Transverse colon (tissue), 4 donors: Measurements from ENCODE around the gene ELAPOR2. TPM values are rescaled to one million over a fixed set of nuclear protein-coding genes. Genes with fewer than 3 reads are reported as not detected.

Experiments used
- DNase-seq: peaks from one replicate; pipeline ENCODE4 v3.0.0-alpha.2; 2019
- H3K27ac ChIP-seq, 4 donors: fragments of 200-600 bp; sonication (generic); 2 replicates each; pipeline ENCODE4 v1.5.1; 2016 to 2018; ENCODE audit warnings: inconsistent platforms in 4 of 4
- H3K27me3 ChIP-seq: fragments of 200-600 bp; sonication (generic); 2 replicates; pipeline ENCODE4 v1.5.1; 2017; ENCODE audit warnings: inconsistent platforms
- H3K36me3 ChIP-seq, 4 donors: fragments of 200-600 bp; sonication (generic); 2 replicates each; pipeline ENCODE4 v1.5.1; 2017 to 2019; ENCODE audit warnings: inconsistent platforms in 4 of 4
- H3K4me1 ChIP-seq, 4 donors: fragments of 200-600 bp; sonication (generic); 2 replicates each; pipeline ENCODE4 v1.5.1; 2017 to 2020; ENCODE audit warnings: inconsistent platforms in 4 of 4
- H3K4me3 ChIP-seq, 4 donors: fragments of 200-600 bp; sonication (generic); 1 replicate in 1 of 4; 2 replicates in 3 of 4; pipeline versions ENCODE4 v1.5.1 to v1.6.1; 2017 to 2019; ENCODE audit warnings: inconsistent platforms in 4 of 4
- H3K9me3 ChIP-seq, 2 donors: fragments of 200-600 bp; sonication (generic); 2 replicates each; pipeline ENCODE4 v1.5.1; 2017 to 2019; ENCODE audit warnings: inconsistent platforms in 2 of 2
- EP300 ChIP-seq: sonication (generic); formaldehyde crosslinking; IDR thresholded peaks from one replicate; pipeline ENCODE4 v1.6.1; 2017; ENCODE audit warnings: antibody characterized with exemption, low read depth
- POLR2A ChIP-seq: fragments of 450-650 bp; IDR thresholded peaks from one replicate; pipeline ENCODE4 v1.6.1; 2016; ENCODE audit warnings: antibody characterized with exemption, mild to moderate bottlenecking, moderate library complexity
- POLR2AphosphoS5 ChIP-seq, 3 donors: sonication (generic); formaldehyde crosslinking; IDR thresholded peaks; one replicate each; pipeline ENCODE4 v1.6.1; 2016; ENCODE audit warnings: antibody characterized with exemption in 3 of 3
- WGBS, 2 donors: methylation state at CpG; one replicate each; pipeline ENCODE4 v1.1.5; 2018; ENCODE audit warnings: low coverage in 1 of 2; 5-methylcytosine and 5-hydroxymethylcytosine counted together
- in situ Hi-C, 4 donors: fragments of 200-750 bp; cut with MboI; loops; one replicate each; pipeline versions ENCODE4 v1.15.0 to v1.15.1; 2017; ENCODE audit warnings: low sequenced_read_pairs in 3 of 4, low pct_ligation_motif_present in 1 of 4, low pct_unique_long_range_greater_than_20kb in 1 of 4
- intact Hi-C: fragments of 100-400 bp; cut with DNase I; formaldehyde crosslinking; loops from one replicate; pipeline ENCODE4 v1.15.1; 2023; ENCODE audit warnings: low total_unique reads
- total RNA-seq, 4 donors: library from RNA; depleted of rRNA; stranded (reverse); fragments of >200 nt; gene quantifications; one replicate each; pipeline ENCODE4 v1.1.0, GENCODE V29; 2016
- TF ChIP-seq, protein P1 (sequence below), 5 experiments: fragments of 200-600 bp in 3 of 5; fragments of 450-650 bp in 2 of 5; sonication (generic) in 3 of 5; IDR thresholded peaks; 1 replicate in 2 of 5; 2 replicates in 3 of 5; pipeline ENCODE4 v1.5.1; 2016 to 2017; ENCODE audit warnings: antibody characterized with exemption in 5 of 5, inconsistent platforms in 3 of 5, mild to moderate bottlenecking in 2 of 5, moderate library complexity in 1 of 5

ELAPOR2 gene
- total RNA-seq, 4 donors from 2014 or later: 10.6 to 28.1 (median 17.3) TPM

DNA sequence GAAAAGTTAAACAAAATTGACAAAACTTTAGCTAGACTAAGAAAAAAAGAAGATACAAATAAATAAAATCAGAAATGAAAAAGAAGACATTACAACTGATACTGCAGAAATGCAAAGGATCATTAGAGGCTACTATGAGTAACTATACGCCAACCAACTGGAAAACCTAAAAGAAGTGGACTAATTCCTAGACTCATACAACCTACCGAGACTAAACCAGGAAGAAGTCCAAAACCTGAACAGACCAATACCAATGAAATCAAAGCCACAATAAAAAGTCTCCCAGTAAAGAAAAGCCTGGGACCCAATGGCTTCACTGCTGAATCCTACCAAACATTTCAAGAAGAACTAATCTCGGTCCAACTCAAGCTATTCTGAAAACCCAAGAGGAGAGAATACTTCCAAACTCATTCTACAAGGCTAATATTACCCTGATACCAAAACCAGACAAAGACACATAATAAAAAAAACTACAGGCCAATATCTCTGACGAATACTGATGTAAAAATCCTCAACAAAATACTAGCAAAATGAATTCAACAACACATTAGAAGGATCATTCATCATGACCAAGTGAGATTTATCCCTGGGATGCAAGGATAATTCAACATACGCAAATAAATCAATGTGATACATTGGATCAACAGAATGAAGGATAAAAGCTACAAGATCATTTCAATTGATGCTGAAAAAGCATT is 20.3 kb downstream of the ELAPOR2 start:
- peak overlapping the region in 3 of 4 donors; percentile 41 to 51 (median 48) for H3K27ac ChIP-seq
- no peaks in the 10 kb centered on the region for H3K36me3 ChIP-seq
- whole genome bisulfite sequencing, 2 donors: 81 to 91% methylated on average over 5 of the region's 5 CpGs
- in situ Hi-C loops: no loop called here
- TF ChIP-seq, protein P1, sequence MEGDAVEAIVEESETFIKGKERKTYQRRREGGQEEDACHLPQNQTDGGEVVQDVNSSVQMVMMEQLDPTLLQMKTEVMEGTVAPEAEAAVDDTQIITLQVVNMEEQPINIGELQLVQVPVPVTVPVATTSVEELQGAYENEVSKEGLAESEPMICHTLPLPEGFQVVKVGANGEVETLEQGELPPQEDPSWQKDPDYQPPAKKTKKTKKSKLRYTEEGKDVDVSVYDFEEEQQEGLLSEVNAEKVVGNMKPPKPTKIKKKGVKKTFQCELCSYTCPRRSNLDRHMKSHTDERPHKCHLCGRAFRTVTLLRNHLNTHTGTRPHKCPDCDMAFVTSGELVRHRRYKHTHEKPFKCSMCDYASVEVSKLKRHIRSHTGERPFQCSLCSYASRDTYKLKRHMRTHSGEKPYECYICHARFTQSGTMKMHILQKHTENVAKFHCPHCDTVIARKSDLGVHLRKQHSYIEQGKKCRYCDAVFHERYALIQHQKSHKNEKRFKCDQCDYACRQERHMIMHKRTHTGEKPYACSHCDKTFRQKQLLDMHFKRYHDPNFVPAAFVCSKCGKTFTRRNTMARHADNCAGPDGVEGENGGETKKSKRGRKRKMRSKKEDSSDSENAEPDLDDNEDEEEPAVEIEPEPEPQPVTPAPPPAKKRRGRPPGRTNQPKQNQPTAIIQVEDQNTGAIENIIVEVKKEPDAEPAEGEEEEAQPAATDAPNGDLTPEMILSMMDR (IDR thresholded peaks at IDR 0.05): no peak
- TF ChIP-seq POLR2A (no peak), EP300 (no peak), POLR2AphosphoS5 (IDR thresholded peaks at IDR 0.05) (no peak)
- intact Hi-C loops: no loop called here
- no peak for DNase-seq
- H3K4me3 ChIP-seq: peak overlapping the region in 3 of 4 donors; percentile 8 to 37 (median 14)
- H3K4me1 ChIP-seq: no peaks in the 10 kb centered on the region
- no peaks in the 10 kb centered on the region for H3K27me3 ChIP-seq
- no peaks in the 10 kb centered on the region for H3K9me3 ChIP-seq

DNA sequence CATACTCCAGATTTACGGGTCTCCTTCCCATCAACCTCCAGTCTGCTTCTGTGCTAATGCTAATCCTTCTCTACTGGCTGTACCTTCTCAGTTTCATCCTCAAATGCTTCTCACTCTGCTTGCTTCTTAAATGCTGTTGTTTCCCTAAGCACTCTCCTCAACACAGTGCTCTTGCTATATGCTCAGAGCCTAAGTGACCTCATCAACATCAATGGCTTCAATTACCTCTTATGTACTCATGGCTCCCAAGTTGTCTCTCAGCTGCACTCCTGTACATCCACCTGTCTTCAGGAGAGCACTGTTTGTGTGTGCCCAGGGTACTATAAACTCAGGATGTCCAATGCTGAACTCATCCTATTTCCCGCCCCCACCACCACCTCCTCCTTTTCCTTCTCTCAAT is 22.5 kb downstream of the ELAPOR2 start:
- in situ Hi-C loops: no loop called here
- no peaks in the 10 kb centered on the region for H3K9me3 ChIP-seq
- H3K4me3 ChIP-seq: no peak overlapping the region
- H3K27ac ChIP-seq: no peak overlapping the region
- intact Hi-C loops: no loop called here
- DNase-seq: no peak
- no peaks in the 10 kb centered on the region for H3K36me3 ChIP-seq
- 85 to 87% methylated on average over 2 of the region's 2 CpGs for WGBS, 2 donors
- H3K4me1 ChIP-seq: no peaks in the 10 kb centered on the region
- H3K27me3 ChIP-seq: no peaks in the 10 kb centered on the region
- no peak for TF ChIP-seq POLR2AphosphoS5 (IDR thresholded peaks at IDR 0.05)
- no peak for TF ChIP-seq EP300

DNA sequence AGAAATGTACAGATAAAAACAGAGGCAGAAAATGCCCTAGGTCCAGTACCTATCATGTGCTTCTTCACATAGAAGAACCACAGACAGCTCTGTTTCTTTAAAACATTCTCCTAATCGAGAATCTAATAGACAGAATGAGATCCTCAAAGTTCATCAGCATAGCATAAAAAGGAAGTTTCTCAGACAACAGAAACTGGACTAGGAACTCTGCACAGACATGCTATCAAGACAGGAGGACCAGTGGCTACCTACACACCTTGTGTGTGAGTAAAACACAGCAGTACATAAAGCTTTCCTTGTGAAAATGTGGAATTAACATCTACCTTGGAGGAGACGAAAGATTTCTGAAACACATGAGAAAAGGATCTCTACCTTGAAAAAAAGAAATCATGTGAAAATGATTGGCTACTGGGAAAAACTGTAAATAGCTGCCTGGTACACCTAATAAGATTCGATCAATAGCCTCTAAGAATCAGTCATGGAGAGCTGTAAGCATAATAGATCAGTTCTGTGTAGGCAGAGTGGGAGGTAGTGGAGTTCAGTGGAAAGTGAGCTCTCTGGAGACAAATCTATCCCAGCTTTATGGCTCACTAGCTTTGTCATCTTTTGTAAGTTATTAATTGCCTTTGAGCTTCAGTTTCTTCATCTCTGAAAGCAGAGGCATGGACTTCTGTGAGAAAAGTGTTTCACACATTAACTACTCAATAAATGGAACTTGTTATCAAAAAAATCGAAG is 26.7 kb downstream of the ELAPOR2 start:
- intact Hi-C loops (no loop called here), in situ Hi-C loops (no loop called here)
- H3K27ac ChIP-seq: no peak overlapping the region
- no peaks in the 10 kb centered on the region for H3K36me3 ChIP-seq
- no peak for DNase-seq
- H3K4me1 ChIP-seq: no peaks in the 10 kb centered on the region
- no peaks in the 10 kb centered on the region for H3K27me3 ChIP-seq
- no peak overlapping the region for H3K4me3 ChIP-seq
- 81 to 93% methylated on average over 1 to 4 of the region's 4 CpGs for WGBS, 2 donors
- TF ChIP-seq POLR2AphosphoS5 (IDR thresholded peaks at IDR 0.05): no peak
- no peak for TF ChIP-seq POLR2A
- TF ChIP-seq EP300: no peak
- TF ChIP-seq, protein P1 (IDR thresholded peaks at IDR 0.05): no peak
- H3K9me3 ChIP-seq: no peaks in the 10 kb centered on the region

DNA sequence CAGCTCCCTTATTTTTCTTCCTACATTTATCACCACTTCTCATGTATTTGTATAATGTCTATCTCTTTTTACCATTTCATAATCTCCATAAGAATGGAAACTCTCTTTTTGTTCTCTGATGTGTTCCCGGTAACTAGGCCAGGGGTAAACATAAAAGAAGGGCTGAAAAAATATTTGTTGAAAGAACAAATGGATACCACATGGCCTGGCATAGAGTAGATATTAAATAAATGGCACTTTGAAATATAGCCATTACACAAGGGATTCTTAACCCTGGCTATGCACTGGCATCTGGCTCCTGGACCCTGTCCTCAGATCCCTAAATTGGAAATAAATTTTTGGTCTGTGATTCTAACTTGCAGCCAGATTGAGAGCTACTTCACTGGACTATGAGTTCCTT is 30.4 kb downstream of the ELAPOR2 start:
- Histone ChIP-seq H3K4me1 (no peaks in the 10 kb centered on the region), H3K36me3 (no peaks in the 10 kb centered on the region), H3K27me3 (no peaks in the 10 kb centered on the region), H3K9me3 (no peaks in the 10 kb centered on the region), H3K27ac (no peak overlapping the region), H3K4me3 (no peak overlapping the region)
- TF ChIP-seq POLR2A (no peak), EP300 (no peak), POLR2AphosphoS5 (IDR thresholded peaks at IDR 0.05) (no peak)
- TF ChIP-seq, protein P1 (IDR thresholded peaks at IDR 0.05): no peak
- intact Hi-C loops (no loop called here), in situ Hi-C loops (no loop called here)
- no peak for DNase-seq
- WGBS, 2 donors: 82 to 100% methylated on average over 1 of the region's 1 CpG
